SU-DHL-6 (cell line): ENCODE data around the gene KLF2.

Source experiments
- CTCF ChIP-seq: fragments of 200-600 bp; sonication (generic); IDR thresholded peaks from one replicate; pipeline ENCODE4 v1.5.1; 2017; ENCODE audit warnings: antibody characterized with exemption, mild to moderate bottlenecking, low read length, moderate library complexity; ENCODE audit not compliant: insufficient read depth, poor library complexity, severe bottlenecking
- EZH2phosphoT487 ChIP-seq: fragments of 200-600 bp; sonication (generic), shearing (Covaris generic); conservative IDR thresholded peaks from 2 replicates; pipeline ENCODE4 v1.6.1; 2018; ENCODE audit warnings: mild to moderate bottlenecking, antibody characterized with exemption, low read length, moderate library complexity, mixed read lengths

GRCh38 chr19:16367261-16367683 lies 42.6 kb downstream of the KLF2 start:
- TF ChIP-seq CTCF = no peak
- TF ChIP-seq EZH2phosphoT487 = no peak
